Fibroblast of pulmonary artery (primary cell): ENCODE data around the gene GFRA1.
A peak's percentile ranks its signal among the peaks of the same experiment; 100 is the strongest.

Experiments
- DNase-seq: peaks from one replicate; pipeline ENCODE4 v3.0.0-alpha.2; 2010; ENCODE audit warnings: low read depth
- H3K4me3 ChIP-seq: replicated peaks from 2 replicates; pipeline ENCODE4 v1.5.1; 2011; ENCODE audit warnings: low read depth, mild to moderate bottlenecking, control low read depth, low read length, moderate library complexity
- TF ChIP-seq, protein P1 (sequence below): IDR thresholded peaks from 2 replicates; pipeline ENCODE4 v1.5.1; 2011; ENCODE audit warnings: mild to moderate bottlenecking, control low read depth, low read length, inconsistent platforms; ENCODE audit errors: missing control alignments

Gene GFRA1

DNA sequence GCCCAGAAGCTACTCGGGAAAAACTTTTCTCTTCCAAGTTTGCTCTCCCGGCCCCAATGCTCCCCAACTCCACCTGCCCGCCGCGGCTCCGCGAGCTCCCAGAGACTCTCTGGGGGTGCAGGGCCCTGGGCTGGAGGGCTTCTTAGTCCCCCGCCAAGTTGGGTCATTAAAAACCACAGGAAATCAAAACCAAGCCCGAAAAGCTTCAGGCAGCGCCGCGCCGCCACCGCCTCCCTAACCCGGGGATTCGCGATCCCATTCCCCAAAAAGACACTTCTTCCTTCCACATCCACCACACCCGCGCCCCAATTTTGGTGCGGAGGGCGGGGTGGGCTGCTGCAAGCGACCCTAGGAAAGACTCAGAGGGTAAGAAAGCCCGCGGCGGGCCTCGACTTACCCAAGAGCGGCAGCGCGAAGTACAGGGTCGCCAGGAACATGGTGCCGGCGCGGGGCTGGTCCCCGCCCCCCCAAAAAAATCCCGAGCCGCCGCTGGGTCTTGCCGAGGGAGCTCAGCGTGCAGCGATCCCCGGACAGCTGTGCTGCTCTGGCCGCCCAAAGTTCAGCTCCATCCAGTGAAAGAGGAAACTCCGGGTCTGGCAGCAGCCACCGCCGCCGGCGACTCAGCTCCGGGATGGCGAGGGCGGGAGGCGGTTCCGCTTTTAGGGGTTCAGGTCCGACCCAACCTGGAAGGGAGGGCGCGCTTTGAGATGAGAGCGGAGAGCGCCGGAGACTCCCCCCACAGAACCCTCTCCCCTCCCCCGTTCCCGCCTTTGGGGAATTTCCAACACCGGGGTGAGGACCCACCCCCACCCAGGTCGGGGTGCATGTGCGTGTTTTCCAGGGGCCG lies 1.2 kb downstream of the GFRA1 start:
- DNase-seq, result no peak
- peak overlapping the region; percentile 27 for H3K4me3 ChIP-seq
- TF ChIP-seq, protein P1, sequence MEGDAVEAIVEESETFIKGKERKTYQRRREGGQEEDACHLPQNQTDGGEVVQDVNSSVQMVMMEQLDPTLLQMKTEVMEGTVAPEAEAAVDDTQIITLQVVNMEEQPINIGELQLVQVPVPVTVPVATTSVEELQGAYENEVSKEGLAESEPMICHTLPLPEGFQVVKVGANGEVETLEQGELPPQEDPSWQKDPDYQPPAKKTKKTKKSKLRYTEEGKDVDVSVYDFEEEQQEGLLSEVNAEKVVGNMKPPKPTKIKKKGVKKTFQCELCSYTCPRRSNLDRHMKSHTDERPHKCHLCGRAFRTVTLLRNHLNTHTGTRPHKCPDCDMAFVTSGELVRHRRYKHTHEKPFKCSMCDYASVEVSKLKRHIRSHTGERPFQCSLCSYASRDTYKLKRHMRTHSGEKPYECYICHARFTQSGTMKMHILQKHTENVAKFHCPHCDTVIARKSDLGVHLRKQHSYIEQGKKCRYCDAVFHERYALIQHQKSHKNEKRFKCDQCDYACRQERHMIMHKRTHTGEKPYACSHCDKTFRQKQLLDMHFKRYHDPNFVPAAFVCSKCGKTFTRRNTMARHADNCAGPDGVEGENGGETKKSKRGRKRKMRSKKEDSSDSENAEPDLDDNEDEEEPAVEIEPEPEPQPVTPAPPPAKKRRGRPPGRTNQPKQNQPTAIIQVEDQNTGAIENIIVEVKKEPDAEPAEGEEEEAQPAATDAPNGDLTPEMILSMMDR, result no peak

DNA sequence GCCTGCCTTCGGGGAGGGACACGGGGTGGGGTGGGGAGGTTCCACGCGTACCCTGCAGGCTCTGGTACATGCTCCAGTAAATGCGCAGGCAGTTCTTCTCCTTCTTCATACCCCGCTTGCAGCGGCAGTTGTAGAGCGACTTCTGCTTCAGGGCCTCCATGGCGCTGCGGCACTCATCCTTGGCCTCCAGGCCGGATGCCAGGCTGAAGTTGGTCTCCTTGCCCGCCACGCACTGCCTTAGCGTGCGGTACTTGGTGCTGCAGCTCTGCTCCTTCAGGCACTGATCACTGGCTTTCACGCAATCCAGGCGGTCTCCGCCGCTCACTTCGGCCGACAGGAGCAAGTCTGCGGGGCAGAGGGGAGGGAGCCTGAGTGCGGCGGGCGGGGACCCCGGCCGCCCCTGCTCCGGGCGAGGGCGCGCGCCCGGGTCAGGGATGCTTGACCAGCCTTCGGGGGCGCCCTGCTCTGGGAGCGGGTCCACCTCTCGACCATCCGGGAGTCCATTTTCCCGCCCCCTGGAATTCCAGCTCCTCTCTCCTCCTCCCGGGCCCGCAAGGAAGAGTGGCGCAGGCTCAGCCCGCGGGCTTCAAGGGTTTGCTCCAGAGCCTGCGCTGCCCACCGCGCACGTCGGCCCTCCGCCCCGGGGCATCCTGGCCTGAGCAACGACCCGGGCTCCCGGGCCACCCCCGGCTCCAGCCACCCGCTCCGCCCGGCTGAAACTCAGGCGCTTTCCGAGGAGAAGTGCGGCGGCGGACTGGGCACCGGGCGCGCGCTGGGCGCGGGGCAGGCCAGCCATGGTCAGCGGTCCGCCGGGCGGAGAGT lies 2.0 kb downstream of the GFRA1 start:
- no peak overlapping the region for H3K4me3 ChIP-seq
- no peak for DNase-seq
- TF ChIP-seq, protein P1, result no peak

DNA sequence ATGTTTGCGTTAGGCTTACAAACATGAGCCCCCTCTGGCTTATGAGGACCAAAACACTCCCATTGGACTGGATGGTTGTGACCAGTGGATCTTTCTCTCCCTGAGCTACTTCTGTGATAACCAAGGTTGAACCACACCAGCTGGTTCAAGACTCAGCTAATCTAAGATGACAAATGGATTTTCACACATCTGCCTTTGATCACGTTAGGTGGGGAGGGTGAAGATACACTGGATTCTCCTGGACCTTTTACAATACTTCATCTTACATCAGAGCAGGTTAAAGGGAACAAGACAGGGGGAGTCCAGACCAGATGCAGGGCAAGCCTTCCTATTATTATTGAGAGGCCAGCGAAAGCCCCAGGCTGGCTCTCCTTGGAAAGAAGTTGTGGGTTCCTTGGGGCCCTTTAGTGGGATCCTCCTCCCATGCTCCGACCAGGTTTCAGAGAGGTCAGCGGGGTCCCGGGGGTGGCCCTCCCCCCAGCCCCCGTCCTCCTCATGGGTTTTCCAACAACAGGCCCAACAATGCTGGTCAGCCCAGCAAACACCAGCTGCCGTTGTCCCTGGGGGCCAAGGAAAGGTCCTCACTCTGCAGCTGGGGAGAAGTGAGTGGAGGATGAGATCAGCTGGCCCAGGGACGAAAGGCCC lies 2.8 kb downstream of the GFRA1 start:
- no peak overlapping the region for H3K4me3 ChIP-seq
- DNase-seq, result no peak
- TF ChIP-seq, protein P1, result no peak

DNA sequence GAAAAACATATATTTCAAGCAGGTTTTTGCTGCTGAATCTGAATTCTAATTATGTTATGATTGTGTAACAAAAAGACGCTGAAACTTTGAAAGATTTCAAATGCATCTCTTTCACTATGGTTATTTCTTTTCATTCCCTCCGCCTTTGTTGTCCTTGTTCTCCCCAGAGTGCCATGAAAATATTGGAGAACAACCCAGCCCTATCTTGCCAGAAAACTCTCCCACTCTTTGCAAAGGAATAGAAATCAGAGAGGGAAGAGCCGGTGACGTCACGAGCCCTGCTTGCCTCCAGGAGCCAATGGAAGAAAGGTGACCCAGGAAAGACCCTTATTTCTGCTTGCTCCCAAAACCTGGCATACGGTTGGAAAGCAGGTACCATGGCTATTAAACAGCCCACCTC lies 3.4 kb downstream of the GFRA1 start:
- no peak for DNase-seq
- TF ChIP-seq, protein P1, result no peak
- H3K4me3 ChIP-seq, result no peak overlapping the region

DNA sequence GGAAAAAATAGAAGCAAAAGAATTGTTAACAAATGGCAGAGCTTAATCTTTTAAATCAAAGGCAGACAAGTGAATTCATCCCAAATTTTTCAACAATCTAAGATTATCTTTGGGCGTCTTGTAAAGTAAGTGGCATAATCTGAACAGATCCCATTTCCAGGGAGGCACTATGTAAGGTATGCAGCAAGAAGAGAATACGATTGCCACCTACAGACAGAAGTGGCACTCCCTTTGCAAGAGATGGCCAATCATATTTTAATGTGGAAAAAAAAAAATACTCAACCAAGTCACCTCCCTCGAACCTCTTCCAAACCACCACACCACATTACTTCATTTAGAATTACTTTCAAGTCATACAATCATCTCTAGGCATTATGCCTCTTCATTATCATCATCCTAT lies 4.0 kb downstream of the GFRA1 start:
- H3K4me3 ChIP-seq, result no peak overlapping the region
- DNase-seq, result no peak
- TF ChIP-seq, protein P1, result no peak

DNA sequence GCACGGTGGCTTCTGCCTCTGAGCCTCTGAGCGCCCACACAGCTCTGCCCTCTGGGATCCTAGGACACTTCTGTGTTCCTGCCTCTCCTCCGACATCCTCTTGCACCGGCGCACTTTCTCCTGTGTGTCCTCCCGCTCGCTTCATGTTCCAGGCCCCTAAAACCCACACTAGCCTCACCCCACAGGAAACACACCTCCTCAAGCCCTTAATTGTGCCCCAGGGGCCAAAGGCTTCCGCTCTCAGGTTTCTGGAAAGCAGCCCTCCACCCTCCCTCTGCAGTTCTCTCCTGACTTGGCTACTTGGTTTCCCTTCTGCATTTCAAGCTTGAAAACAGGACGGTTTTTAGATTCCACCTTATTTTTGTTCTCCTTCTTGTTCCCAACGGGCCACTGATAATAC lies 7.3 kb downstream of the GFRA1 start:
- no peak overlapping the region for H3K4me3 ChIP-seq
- TF ChIP-seq, protein P1, result no peak
- DNase-seq, result no peak
